Right atrium auricular region (tissue), 2 donors: ENCODE measurements around the gene PIWIL4. TPM values are rescaled to one million over a fixed set of nuclear protein-coding genes. Genes with fewer than 3 reads are reported as not detected.
A peak's percentile ranks its signal among the peaks of the same experiment; 100 is the strongest.

Experiments used
- DNase-seq: peaks from one replicate; pipeline ENCODE4 v3.0.0-alpha.2; 2019; ENCODE audit warnings: low spot score
- H3K27ac ChIP-seq, 2 donors: fragments of 200-600 bp; sonication (generic); 1 replicate in 1 of 2; 2 replicates in 1 of 2; pipeline ENCODE4 v1.5.1; 2016 to 2019
- H3K27me3 ChIP-seq, 2 donors: fragments of 200-600 bp; sonication (generic); one replicate each; pipeline versions ENCODE4 v1.5.1 to v1.6.0; 2017 to 2019
- H3K36me3 ChIP-seq: fragments of 200-600 bp; sonication (generic); one replicate; pipeline ENCODE4 v1.5.1; 2016
- H3K4me1 ChIP-seq, 2 donors: fragments of 200-600 bp; sonication (generic); one replicate each; pipeline versions ENCODE4 v1.5.1 to v1.6.0; 2017 to 2019
- H3K4me3 ChIP-seq, 2 donors: fragments of 200-600 bp; sonication (generic); 1 replicate in 1 of 2; 2 replicates in 1 of 2; pipeline ENCODE4 v1.5.1; 2017 to 2019; ENCODE audit warnings: mild to moderate bottlenecking in 1 of 2, moderate library complexity in 1 of 2
- H3K9me3 ChIP-seq, 2 donors: fragments of 200-600 bp; sonication (generic); one replicate each; pipeline ENCODE4 v1.5.1; 2019
- CTCF ChIP-seq, 2 donors: fragments of 200-600 bp; sonication (generic); IDR thresholded peaks; one replicate each; pipeline ENCODE4 v1.5.1; 2019; ENCODE audit warnings: antibody characterized with exemption in 2 of 2
- total RNA-seq, 2 donors: library from RNA; depleted of rRNA; stranded (reverse); fragments of >200 nt; gene quantifications; one replicate each; pipeline ENCODE4 v1.1.0, GENCODE V29; 2016

Gene PIWIL4
- total RNA-seq, 2 donors from 2014 or later, result 1.8 to 3.2 TPM

DNA sequence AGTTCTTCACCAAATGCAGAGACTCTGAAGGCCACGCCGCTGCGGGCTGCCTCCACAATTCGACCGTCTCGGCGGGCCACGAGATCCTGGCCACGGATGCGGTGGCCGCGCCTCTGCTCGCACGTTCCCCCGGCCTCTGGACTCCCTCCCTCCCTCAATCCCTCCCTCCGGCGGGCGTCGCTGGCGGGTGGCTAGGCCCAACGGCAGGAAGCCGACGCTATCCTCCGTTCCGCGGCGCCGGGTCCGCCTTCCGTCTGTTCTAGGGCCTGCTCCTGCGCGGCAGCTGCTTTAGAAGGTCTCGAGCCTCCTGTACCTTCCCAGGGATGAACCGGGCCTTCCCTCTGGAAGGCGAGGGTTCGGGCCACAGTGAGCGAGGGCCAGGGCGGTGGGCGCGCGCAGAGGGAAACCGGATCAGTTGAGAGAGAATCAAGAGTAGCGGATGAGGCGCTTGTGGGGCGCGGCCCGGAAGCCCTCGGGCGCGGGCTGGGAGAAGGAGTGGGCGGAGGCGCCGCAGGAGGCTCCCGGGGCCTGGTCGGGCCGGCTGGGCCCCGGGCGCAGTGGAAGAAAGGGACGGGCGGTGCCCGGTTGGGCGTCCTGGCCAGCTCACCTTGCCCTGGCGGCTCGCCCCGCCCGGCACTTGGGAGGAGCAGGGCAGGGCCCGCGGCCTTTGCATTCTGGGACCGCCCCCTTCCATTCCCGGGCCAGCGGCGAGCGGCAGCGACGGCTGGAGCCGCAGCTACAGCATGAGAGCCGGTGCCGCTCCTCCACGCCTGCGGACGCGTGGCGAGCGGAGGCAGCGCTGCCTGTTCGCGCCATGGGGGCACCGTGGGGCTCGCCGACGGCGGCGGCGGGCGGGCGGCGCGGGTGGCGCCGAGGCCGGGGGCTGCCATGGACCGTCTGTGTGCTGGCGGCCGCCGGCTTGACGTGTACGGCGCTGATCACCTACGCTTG lies 23.2 kb upstream of the PIWIL4 start, which contains the start of gene FUT4:
FUT4 (plus strand) TSS at position 227 of the 951 bp plus-strand sequence; CDS start at position 440, 213 bp downstream.
- TF ChIP-seq CTCF (IDR thresholded peaks at IDR 0.05), result no peak
- H3K4me1 ChIP-seq, result peaks cover 0 to 44% of the 10 kb centered on the region in 2 donors

GRCh38 chr11:94544646-94545263 lies 22.4 kb upstream of the PIWIL4 start:
- peak overlapping the region; percentile 59 to 69 for H3K4me3 ChIP-seq
- peaks cover 0 to 49% of the 10 kb centered on the region in 2 donors for H3K4me1 ChIP-seq

More for the DNA sequence above, 23.2 kb upstream of the PIWIL4 start, which contains the start of gene FUT4:
- H3K27ac ChIP-seq, result peak within 1 kb of the TSS; percentile 90 to 96
- H3K27me3 ChIP-seq, result no peaks in the 10 kb centered on the region
- peak within 1 kb of the TSS; percentile 59 to 69 for H3K4me3 ChIP-seq
- H3K9me3 ChIP-seq, result no peaks in the 10 kb centered on the region
- no peaks in the 10 kb centered on the region for H3K36me3 ChIP-seq
- peak; percentile 85 for DNase-seq

GRCh38 chr11:94545264-94546161 lies 21.7 kb upstream of the PIWIL4 start:
- no peak for DNase-seq
- peaks cover 0 to 49% of the 10 kb centered on the region in 2 donors for H3K4me1 ChIP-seq
- no peaks in the 10 kb centered on the region for H3K27me3 ChIP-seq
- no peaks in the 10 kb centered on the region for H3K9me3 ChIP-seq
- peak overlapping the region; percentile 59 to 69 for H3K4me3 ChIP-seq
- TF ChIP-seq CTCF (IDR thresholded peaks at IDR 0.05), result no peak
- H3K27ac ChIP-seq, result peak overlapping the region; percentile 90 to 96
- no peaks in the 10 kb centered on the region for H3K36me3 ChIP-seq

More at GRCh38 chr11:94544646-94545263, 22.4 kb upstream of the PIWIL4 start:
- Histone ChIP-seq H3K9me3 (no peaks in the 10 kb centered on the region), H3K27ac (peak overlapping the region; percentile 90 to 96), H3K36me3 (no peaks in the 10 kb centered on the region), H3K27me3 (no peaks in the 10 kb centered on the region)
- DNase-seq, result no peak
- TF ChIP-seq CTCF (IDR thresholded peaks at IDR 0.05), result no peak

- H3K4me1 ChIP-seq, result peaks cover 0 to 49% of the 10 kb centered on the region in 2 donors
- no peak overlapping the region for H3K27ac ChIP-seq
- DNase-seq, result no peak
- no peaks in the 10 kb centered on the region for H3K36me3 ChIP-seq
- no peak for TF ChIP-seq CTCF (IDR thresholded peaks at IDR 0.05)
- peak overlapping the region; percentile 59 to 69 for H3K4me3 ChIP-seq
- no peaks in the 10 kb centered on the region for H3K9me3 ChIP-seq
- H3K27me3 ChIP-seq, result no peaks in the 10 kb centered on the region
Measured at GRCh38 chr11:94546162-94546470, 21.1 kb upstream of the PIWIL4 start.

DNA sequence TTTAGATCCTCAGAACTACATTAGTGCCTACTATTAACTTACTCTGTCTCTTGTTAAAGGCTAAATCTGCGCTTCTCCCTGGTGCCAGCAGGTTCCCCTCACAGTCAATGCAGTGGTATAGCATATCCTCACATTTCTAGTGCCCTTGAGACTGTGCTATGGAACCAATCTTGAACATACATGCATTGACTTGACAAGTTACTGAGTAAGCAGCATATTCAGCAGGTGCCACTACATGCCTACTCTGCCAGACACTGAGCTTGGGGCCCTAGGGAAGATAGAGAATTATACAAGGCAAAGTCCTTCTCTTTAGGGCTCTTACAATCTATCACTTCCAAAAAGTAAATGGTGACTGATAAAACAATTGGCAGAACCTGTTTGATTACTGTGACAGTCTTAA lies 20.3 kb upstream of the PIWIL4 start:
- DNase-seq, result no peak
- H3K4me3 ChIP-seq, result peak overlapping the region in 1 of 2 donors; percentile 5
- H3K36me3 ChIP-seq, result no peaks in the 10 kb centered on the region
- H3K27me3 ChIP-seq, result no peaks in the 10 kb centered on the region
- H3K27ac ChIP-seq, result no peak overlapping the region
- H3K9me3 ChIP-seq, result no peaks in the 10 kb centered on the region
- peaks cover 0 to 49% of the 10 kb centered on the region in 2 donors for H3K4me1 ChIP-seq
- no peak for TF ChIP-seq CTCF (IDR thresholded peaks at IDR 0.05)
